B cell (primary cell): ENCODE results near the gene TPGS2. TPM values are rescaled to one million over a fixed set of nuclear protein-coding genes. Genes with fewer than 3 reads are reported as not detected.

Experiments
- ATAC-seq: fragments of 200-7000 bp; cut with Tn5 transposase; one replicate; pipeline ENCODE4 v1.10.0; 2021; ENCODE audit warnings: low read depth, mild to moderate bottlenecking, moderate number of reproducible peaks, moderate library complexity
- CTCF ChIA-PET: fragments of 350-600 bp; sonication (Branson Sonifier 250); formaldehyde crosslinking; loops from one replicate; lab custom pipeline; 2021; ENCODE audit warnings: antibody characterized with exemption, inconsistent platforms; lab: Charles Lee
- POLR2A ChIA-PET: fragments of 350-600 bp; sonication (Branson Sonifier 250); formaldehyde crosslinking; loops from one replicate; lab custom pipeline; 2021; ENCODE audit warnings: antibody characterized with exemption; lab: Charles Lee
- DNase-seq: peaks from one replicate; pipeline ENCODE4 v3.0.0; 2013
- H2AFZ ChIP-seq: 2 replicates; pipeline ENCODE4 v1.6.1; 2012; ENCODE audit warnings: mild to moderate bottlenecking, low read depth, low read length; ENCODE audit not compliant: insufficient read depth, poor library complexity, severe bottlenecking
- H3K27ac ChIP-seq, 2 donors: 1 replicate in 1 of 2; 2 replicates in 1 of 2; pipeline ENCODE4 v1.5.1; 2012 to 2013; ENCODE audit warnings: low read length in 2 of 2, mild to moderate bottlenecking in 2 of 2, moderate library complexity in 1 of 2
- H3K27me3 ChIP-seq, 4 experiments: fragments of 200-600 bp in 1 of 4; sonication (generic) in 1 of 4; replicated peaks in 1 of 4; 1 replicate in 2 of 4; 2 replicates in 2 of 4; pipeline versions ENCODE4 v1.6.1 to v1.7.0; 2013 to 2016; ENCODE audit warnings: low read length in 3 of 4, mild to moderate bottlenecking in 2 of 4, mixed read lengths in 1 of 4, moderate library complexity in 1 of 4; ENCODE audit not compliant: insufficient read depth in 4 of 4, control insufficient read depth in 3 of 4; ENCODE audit errors: control extremely low read depth in 1 of 4
- H3K36me3 ChIP-seq, 2 experiments: replicated peaks in 1 of 2; 1 replicate in 1 of 2; 2 replicates in 1 of 2; pipeline versions ENCODE4 v1.6.1 to v1.7.1; 2013; ENCODE audit warnings: low read length in 1 of 2; ENCODE audit not compliant: insufficient read depth in 2 of 2, control insufficient read depth in 1 of 2; ENCODE audit errors: control extremely low read depth in 1 of 2, extremely low read depth in 1 of 2
- H3K4me1 ChIP-seq, 2 donors: fragments of 200-600 bp in 1 of 2; sonication (generic) in 1 of 2; 1 replicate in 1 of 2; 2 replicates in 1 of 2; pipeline versions ENCODE4 v1.5.1 to v1.6.1; 2013 to 2017; ENCODE audit warnings: low read length in 2 of 2; ENCODE audit not compliant: control insufficient read depth in 2 of 2, insufficient read depth in 2 of 2
- H3K4me2 ChIP-seq: replicated peaks from 2 replicates; pipeline ENCODE3; 2012; ENCODE audit warnings: mild to moderate bottlenecking, low read depth, low read length; ENCODE audit not compliant: poor library complexity, severe bottlenecking
- H3K4me3 ChIP-seq, 5 experiments: fragments of 200-600 bp in 1 of 5; sonication (generic) in 1 of 5; 1 replicate in 3 of 5; 2 replicates in 2 of 5; pipeline versions ENCODE4 v1.5.1 to v1.7.0; 2011 to 2016; ENCODE audit warnings: low read length in 4 of 5, mild to moderate bottlenecking in 4 of 5, low read depth in 2 of 5, control low read depth in 1 of 5, moderate library complexity in 1 of 5; ENCODE audit not compliant: insufficient read depth in 1 of 5; ENCODE audit errors: control extremely low read depth in 1 of 5, extremely low read depth in 1 of 5
- H3K79me2 ChIP-seq: fragments of 200-600 bp; sonication (generic); one replicate; pipeline ENCODE4 v1.6.0; 2016; ENCODE audit warnings: low read length; ENCODE audit not compliant: control insufficient read depth, insufficient read depth
- H3K9ac ChIP-seq: fragments of 200-600 bp; sonication (generic); 2 replicates; pipeline ENCODE4 v1.6.1; 2017; ENCODE audit warnings: mild to moderate bottlenecking, low read length, moderate library complexity
- H3K9me3 ChIP-seq, 3 donors: one replicate each; pipeline versions ENCODE4 v1.6.1 to v1.7.1; 2013; ENCODE audit warnings: low read length in 2 of 3; ENCODE audit not compliant: control insufficient read depth in 2 of 3, insufficient read depth in 1 of 3; ENCODE audit errors: control extremely low read depth in 1 of 3
- H4K20me1 ChIP-seq: 2 replicates; pipeline ENCODE4 v1.6.0; 2012; ENCODE audit warnings: mild to moderate bottlenecking, low read length; ENCODE audit not compliant: insufficient read depth, control insufficient read depth, poor library complexity, severe bottlenecking
- H3K27ac Mint-ChIP-seq: one replicate; pipeline ENCODE4 v1.8.0; 2021; ENCODE audit warnings: mixed read lengths
- H3K27me3 Mint-ChIP-seq: one replicate; pipeline ENCODE4 v1.8.0; 2021; ENCODE audit warnings: mixed read lengths
- H3K4me1 Mint-ChIP-seq: one replicate; pipeline ENCODE4 v1.8.0; 2021; ENCODE audit warnings: mixed read lengths
- H3K4me3 Mint-ChIP-seq: one replicate; pipeline ENCODE4 v1.8.0; 2021; ENCODE audit warnings: mixed read lengths
- H3K9me3 Mint-ChIP-seq: one replicate; pipeline ENCODE4 v1.8.0; 2022; ENCODE audit warnings: mixed read lengths; ENCODE audit not compliant: insufficient read depth
- CTCF ChIP-seq: fragments of 200-600 bp; IDR thresholded peaks from one replicate; pipeline ENCODE4 v1.8.0; 2022; ENCODE audit warnings: antibody characterized with exemption, mild to moderate bottlenecking
- EZH2 ChIP-seq: IDR thresholded peaks from 2 replicates; pipeline ENCODE4 v1.6.1; 2012; ENCODE audit warnings: borderline replicate concordance, low read depth, mild to moderate bottlenecking, moderate library complexity, low read length; ENCODE audit not compliant: insufficient read depth, poor library complexity, severe bottlenecking
- WGBS: methylation state at CpG from one replicate; pipeline ENCODE4 v1.1.5; 2013; ENCODE audit warnings: missing lambda C conversion rate; ENCODE audit not compliant: insufficient coverage; 5-methylcytosine and 5-hydroxymethylcytosine counted together
- intact Hi-C: fragments of 100-400 bp; cut with micrococcal nuclease; formaldehyde crosslinking; loops from one replicate; pipeline ENCODE4 v1.10.0; 2022
- polyA plus RNA-seq: library from polyadenylated mRNA; depleted of rRNA; stranded (reverse); fragments of >200 nt; gene quantifications from 2 replicates; pipeline ENCODE4 v1.2.3, GENCODE V29; 2012
- total RNA-seq, 2 donors: library from RNA; stranded (reverse); fragments of 120-200 nt in 1 of 2; gene quantifications; 1 replicate in 1 of 2; 2 replicates in 1 of 2; pipeline versions ENCODE4 v1.2.3 to v1.2.4, GENCODE V29; 2013 to 2022

TPGS2 gene
- total and polyA plus RNA-seq, 2 donors (not counting 1 experiment from before 2014, with no cell fraction given), result 45.2 to 50.9 TPM

DNA sequence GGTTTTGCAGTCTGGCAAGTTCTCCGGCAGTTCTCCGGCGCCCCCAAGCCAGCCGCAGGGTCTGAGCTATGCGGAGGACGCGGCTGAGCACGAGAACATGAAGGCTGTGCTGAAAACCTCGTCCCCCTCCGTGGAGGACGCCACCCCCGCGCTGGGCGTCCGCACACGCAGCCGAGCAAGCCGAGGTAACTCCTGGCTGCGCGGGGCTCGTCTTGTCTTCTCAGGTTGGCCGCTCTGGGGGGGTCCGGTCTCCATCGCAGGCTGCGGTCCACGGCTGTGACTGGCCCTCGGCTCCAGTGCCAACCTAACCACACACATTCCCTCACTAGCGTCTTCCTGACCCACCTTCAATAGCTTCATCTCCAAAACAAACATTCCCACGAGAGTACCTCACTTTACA is 68.2 kb downstream of the TPGS2 start:
- no peaks in the 10 kb centered on the region for H4K20me1 ChIP-seq
- POLR2A ChIA-PET, result no interaction called here
- no peak for TF ChIP-seq CTCF
- TF ChIP-seq EZH2, result no peak

DNA sequence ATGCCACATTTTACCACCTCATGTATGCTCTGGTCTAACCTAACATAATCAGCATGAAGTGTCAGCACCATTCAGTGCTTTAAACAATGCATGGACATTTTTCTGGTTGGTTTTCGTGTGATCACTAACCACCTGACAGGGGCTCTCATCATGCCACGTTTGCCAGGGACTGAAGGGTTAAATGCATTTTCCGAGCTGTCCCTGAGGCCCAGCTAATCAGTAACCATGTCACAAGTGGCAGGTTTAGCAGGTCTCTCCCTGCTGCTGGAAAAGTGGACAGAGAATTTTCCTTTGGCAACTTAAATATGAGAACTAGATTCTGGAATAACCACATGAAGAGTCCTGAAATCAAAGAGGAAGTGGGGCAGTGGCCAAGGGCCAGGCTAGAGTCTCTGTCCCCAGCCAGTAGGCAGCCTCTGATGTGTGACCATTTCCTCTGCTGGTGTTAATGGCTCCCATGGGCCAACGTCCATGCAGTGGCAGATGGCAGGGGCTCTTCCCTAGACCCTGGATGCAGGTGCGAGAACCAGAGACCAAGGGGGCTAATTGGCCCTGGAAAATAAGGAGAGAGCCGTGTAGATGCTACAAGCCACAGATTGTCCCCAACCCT is 69.5 kb downstream of the TPGS2 start:
- WGBS, result 65% methylated on average over 6 of the region's 6 CpGs
- no peaks in the 10 kb centered on the region for H3K79me2 ChIP-seq
- H3K27me3 ChIP-seq, result no peaks in the 10 kb centered on the region

More for the DNA sequence above, 68.2 kb downstream of the TPGS2 start:
- CTCF ChIA-PET, result no interaction called here
- Histone ChIP-seq H3K4me2 (no peak overlapping the region), H3K4me3 (no peak overlapping the region), H3K36me3 (no peaks in the 10 kb centered on the region), H2AFZ (no peak overlapping the region), H3K27ac (no peak overlapping the region), H3K9ac (no peak overlapping the region), H3K4me1 (no peaks in the 10 kb centered on the region), H3K27me3 (no peaks in the 10 kb centered on the region), H3K9me3 (peaks cover 0 to 5% (median 1%) of the 10 kb centered on the region in 3 donors), H3K79me2 (no peaks in the 10 kb centered on the region)
- intact Hi-C loops, result no loop called here
- no peak overlapping the region for H3K27ac Mint-ChIP-seq
- no peak for ATAC-seq
- H3K27me3 Mint-ChIP-seq, result peaks cover 5% of the 10 kb centered on the region
- DNase-seq, result no peak
- 98% methylated on average over 25 of the region's 29 CpGs for WGBS
- no peaks in the 10 kb centered on the region for H3K9me3 Mint-ChIP-seq
- H3K4me3 Mint-ChIP-seq, result no peak overlapping the region
- no peaks in the 10 kb centered on the region for H3K4me1 Mint-ChIP-seq

More for the DNA sequence above, 69.5 kb downstream of the TPGS2 start:
- no peak overlapping the region for H3K4me3 ChIP-seq
- ChIA-PET CTCF (no interaction called here), POLR2A (no interaction called here)
- no peaks in the 10 kb centered on the region for H3K9me3 Mint-ChIP-seq
- H3K9ac ChIP-seq, result no peak overlapping the region
- no peak for ATAC-seq
- H3K27ac Mint-ChIP-seq, result no peak overlapping the region
- H3K36me3 ChIP-seq, result no peaks in the 10 kb centered on the region
- no peak overlapping the region for H3K4me2 ChIP-seq
- no peak overlapping the region for H2AFZ ChIP-seq
- no peak for DNase-seq
- intact Hi-C loops, result no loop called here
- peaks cover 5% of the 10 kb centered on the region for H3K27me3 Mint-ChIP-seq
- H3K27ac ChIP-seq, result no peak overlapping the region
- no peaks in the 10 kb centered on the region for H4K20me1 ChIP-seq
- no peak overlapping the region for H3K4me3 Mint-ChIP-seq
- peaks cover 0 to 5% (median 0%) of the 10 kb centered on the region in 3 donors for H3K9me3 ChIP-seq
- TF ChIP-seq CTCF (no peak), EZH2 (no peak)
- no peaks in the 10 kb centered on the region for H3K4me1 Mint-ChIP-seq
- no peaks in the 10 kb centered on the region for H3K4me1 ChIP-seq
